ENCODE results near the gene POLR1E. TPM values are rescaled to one million over a fixed set of nuclear protein-coding genes. Genes with fewer than 3 reads are reported as not detected.
"Not testable (repeated sequence)": the region's sequence is repeated elsewhere in the genome, so short reads cannot be mapped to it uniquely, and the experiment has no call there.

The POLR1E gene
- total and polyA plus RNA-seq, 10 of the 15 experiments (the other 5 are each of a cell fraction or from before 2014, with no cell fraction given) = 13.7 to 71.3 (median 50.4) TPM

DNA sequence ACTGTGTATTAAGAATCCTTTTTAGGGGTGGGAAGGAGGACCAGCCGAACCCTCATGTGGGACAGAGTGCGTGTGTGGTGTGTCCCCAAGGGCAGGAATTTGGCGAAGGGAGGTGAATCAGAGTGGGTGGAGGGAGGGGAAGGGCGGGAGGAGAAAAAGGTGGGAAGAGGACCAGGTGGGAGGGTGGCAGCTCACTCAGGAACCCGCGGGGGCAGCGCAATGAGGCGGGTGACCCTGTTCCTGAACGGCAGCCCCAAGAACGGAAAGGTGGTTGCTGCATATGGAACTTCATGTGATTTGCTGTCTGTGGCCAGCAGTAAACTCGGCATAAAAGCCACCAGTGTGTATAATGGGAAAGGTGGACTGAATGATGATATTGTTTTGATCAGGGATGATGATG lies 8.8 kb upstream of the POLR1E start (continued):
- TF ChIP-seq ZNF207 (IDR thresholded peaks at IDR 0.05; ENCODE audit: borderline replicate concordance) (no peak), RB1 (IDR thresholded peaks at IDR 0.05; ENCODE audit: borderline replicate concordance) (no peak)

DNA sequence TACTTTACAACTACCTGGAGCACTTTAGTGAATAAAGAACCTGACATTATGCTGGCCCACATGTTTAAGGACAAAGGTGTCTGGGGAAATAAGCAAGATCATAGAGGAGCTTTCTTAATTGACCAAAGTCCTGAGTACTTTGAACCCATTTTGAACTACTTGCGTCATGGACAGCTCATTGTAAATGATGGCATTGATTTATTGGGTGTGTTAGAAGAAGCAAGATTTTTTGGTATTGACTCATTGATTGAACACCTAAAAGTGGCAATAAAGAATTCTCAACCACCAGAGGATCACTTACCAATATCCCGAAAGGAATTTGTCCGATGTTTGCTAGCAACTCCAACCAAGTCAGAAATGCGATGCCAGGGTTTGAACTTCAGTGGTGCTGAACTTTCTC lies 8.3 kb upstream of the POLR1E start:
- H3K36me3 ChIP-seq (ENCODE audit: control insufficient read depth in 2 of 2, insufficient read depth in 2 of 2, low read length in 1 of 2); CTCF ChIA-PET; DNase-seq (ENCODE audit: low read depth, low spot score); BruUV-seq (replicated peaks); RAD21 ChIA-PET (ENCODE audit: unreplicated experiment); H3K9ac ChIP-seq (ENCODE audit: control insufficient read depth, insufficient read depth, low read length); POLR2A ChIA-PET; ATAC-seq; FAIRE-seq; H3K4me3 ChIP-seq; H3K9me3 ChIP-seq (replicated peaks; ENCODE audit: control insufficient read depth, insufficient read depth, low read length); H3K79me2 ChIP-seq (ENCODE audit: control insufficient read depth, insufficient read depth, low read length); H3K4me2 ChIP-seq (ENCODE audit: control insufficient read depth, insufficient read depth); intact Hi-C loops (cut with micrococcal nuclease; ENCODE audit: unreplicated experiment); H4K20me1 ChIP-seq (ENCODE audit: control insufficient read depth, insufficient read depth); H2AFZ ChIP-seq (ENCODE audit: control insufficient read depth, low read depth, low read length); H3K27me3 ChIP-seq (replicated peaks in 1 of 2; ENCODE audit: control insufficient read depth in 2 of 2, insufficient read depth in 2 of 2, low read length in 1 of 2); H3K4me1 ChIP-seq (ENCODE audit: control insufficient read depth, insufficient read depth, low read length); H3K27ac ChIP-seq (ENCODE audit: control insufficient read depth, insufficient read depth): not testable (repeated sequence)
- in situ Hi-C loops (cut with MboI) = loop anchor here (25.0 kb wide), 1 partner anchor 535 kb away; no protein-coding TSS in a partner anchor
- WGBS (ENCODE audit: insufficient coverage, insufficient replicate concordance, low lambda C conversion rate, missing lambda C conversion rate) = 64% methylated on average over 4 of the region's 4 CpGs
- SMC1A ChIA-PET (ENCODE audit: uncharacterized antibody, unreplicated experiment) = interaction anchor here (0.6 to 1.2 kb wide), 3 partner anchors 19 to 92 kb away, joined by 3 read pairs; no protein-coding TSS in a partner anchor

DNA sequence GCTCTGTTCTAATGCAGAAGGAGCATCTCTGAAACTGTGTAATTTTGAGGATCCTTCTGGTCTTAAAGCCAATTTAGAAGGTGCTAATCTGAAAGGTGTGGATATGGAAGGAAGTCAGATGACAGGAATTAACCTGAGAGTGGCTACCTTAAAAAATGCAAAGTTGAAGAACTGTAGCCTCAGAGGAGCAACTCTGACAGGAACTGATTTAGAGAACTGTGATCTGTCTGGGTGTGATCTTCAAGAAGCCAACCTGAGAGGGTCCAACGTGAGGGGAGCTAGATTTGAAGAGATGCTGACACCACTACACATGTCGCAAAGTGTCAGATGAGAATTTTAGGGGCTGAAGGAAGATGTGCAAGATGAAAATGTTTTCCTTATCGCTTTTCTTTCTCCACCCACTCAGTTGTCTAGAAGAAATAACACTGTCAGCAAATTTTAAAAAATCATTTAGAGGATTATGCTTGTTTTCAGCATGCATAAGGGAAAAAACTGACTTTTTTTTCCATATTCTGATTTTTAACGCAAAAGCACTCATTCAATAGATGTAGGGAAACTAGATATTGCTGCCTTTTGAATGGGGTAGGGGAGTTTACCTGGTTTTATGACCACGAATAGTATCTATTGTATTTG lies 7.6 kb upstream of the POLR1E start:
- POLR2A ChIA-PET = not testable (repeated sequence)

More for the DNA sequence above, 7.6 kb upstream of the POLR1E start:
- H4K20me1 ChIP-seq (ENCODE audit: control insufficient read depth, insufficient read depth); BruUV-seq (replicated peaks); FAIRE-seq; H3K27ac ChIP-seq (ENCODE audit: control insufficient read depth, insufficient read depth); H3K4me1 ChIP-seq (ENCODE audit: control insufficient read depth, insufficient read depth, low read length); CTCF ChIA-PET; intact Hi-C loops (cut with micrococcal nuclease; ENCODE audit: unreplicated experiment); H3K27me3 ChIP-seq (replicated peaks in 1 of 2; ENCODE audit: control insufficient read depth in 2 of 2, insufficient read depth in 2 of 2, low read length in 1 of 2); H2AFZ ChIP-seq (ENCODE audit: control insufficient read depth, low read depth, low read length); H3K36me3 ChIP-seq (ENCODE audit: control insufficient read depth in 2 of 2, insufficient read depth in 2 of 2, low read length in 1 of 2); H3K4me3 ChIP-seq; H3K9me3 ChIP-seq (replicated peaks; ENCODE audit: control insufficient read depth, insufficient read depth, low read length); ATAC-seq; H3K9ac ChIP-seq (ENCODE audit: control insufficient read depth, insufficient read depth, low read length); DNase-seq (ENCODE audit: low read depth, low spot score); H3K79me2 ChIP-seq (ENCODE audit: control insufficient read depth, insufficient read depth, low read length); H3K4me2 ChIP-seq (ENCODE audit: control insufficient read depth, insufficient read depth): not testable (repeated sequence)
- SMC1A ChIA-PET (ENCODE audit: uncharacterized antibody, unreplicated experiment) = interaction anchor here (1.1 to 1.2 kb wide), 2 partner anchors 18 to 91 kb away, joined by 3 read pairs; no protein-coding TSS in a partner anchor
- in situ Hi-C loops (cut with MboI) = loop anchor here (25.0 kb wide), 1 partner anchor 534 kb away; no protein-coding TSS in a partner anchor
- 19% methylated on average over 5 of the region's 5 CpGs for WGBS (ENCODE audit: insufficient coverage, insufficient replicate concordance, low lambda C conversion rate, missing lambda C conversion rate)
- RAD21 ChIA-PET (ENCODE audit: unreplicated experiment) = interaction anchor here (2.0 kb wide), 1 partner anchor 13 kb away, joined by 5 read pairs; the partner anchor contains the start of gene ZBTB5

Data from GM12878 (cell line).